NCI-H2171 (cell line): Measurements from ENCODE around the gene TYK2.
"Not testable (repeated sequence)": the region's sequence is repeated elsewhere in the genome, so short reads cannot be mapped to it uniquely, and the experiment has no call there.

Source experiments
- DNase-seq: peaks from one replicate; lab custom pipeline; 2025; lab: John Stamatoyannopoulos, UW

The TYK2 gene

DNA sequence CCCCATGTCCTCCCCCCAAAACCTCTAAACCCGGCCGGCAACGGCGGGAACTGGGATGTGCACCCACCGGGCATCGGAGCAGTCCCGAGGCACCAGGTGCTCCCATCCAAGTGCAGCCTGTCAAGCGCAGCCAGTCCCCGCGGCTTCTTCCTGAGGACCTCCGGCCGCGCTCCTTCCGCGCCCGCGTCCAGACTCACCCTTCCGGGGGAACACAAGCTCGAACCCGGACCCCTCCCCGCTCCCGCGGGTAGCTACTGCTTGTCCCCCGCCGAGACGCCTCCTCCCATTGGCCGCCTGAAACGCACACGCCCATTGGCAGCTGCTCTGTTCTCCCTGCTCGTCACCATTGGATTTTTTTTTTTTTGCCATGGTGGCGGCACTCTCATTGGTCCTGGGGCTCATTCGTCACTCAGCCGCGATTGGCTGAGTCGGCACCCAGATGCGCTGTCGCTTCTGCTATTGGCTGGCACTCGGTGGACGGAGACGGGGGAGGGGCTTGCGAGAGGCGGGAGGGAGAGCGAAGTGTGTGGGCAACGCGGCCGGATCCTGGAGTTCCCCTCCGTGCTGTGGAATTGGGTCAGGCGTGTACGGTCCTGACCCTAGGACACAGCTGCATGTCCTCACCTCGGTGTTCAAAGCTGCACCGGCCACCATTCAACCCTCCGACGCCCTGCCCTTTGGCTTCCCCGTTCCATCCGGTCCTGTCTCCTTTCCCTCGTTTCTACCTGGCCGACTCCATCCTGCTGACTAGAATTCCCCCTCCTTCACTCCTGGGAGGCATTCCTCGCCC lies at the start of gene TYK2:
TYK2 (minus strand) TSS at position 260 of the 790 bp plus-strand sequence. CDS start 2,166 bp downstream, outside the sequence.
- DNase-seq: peak; percentile 95

DNA sequence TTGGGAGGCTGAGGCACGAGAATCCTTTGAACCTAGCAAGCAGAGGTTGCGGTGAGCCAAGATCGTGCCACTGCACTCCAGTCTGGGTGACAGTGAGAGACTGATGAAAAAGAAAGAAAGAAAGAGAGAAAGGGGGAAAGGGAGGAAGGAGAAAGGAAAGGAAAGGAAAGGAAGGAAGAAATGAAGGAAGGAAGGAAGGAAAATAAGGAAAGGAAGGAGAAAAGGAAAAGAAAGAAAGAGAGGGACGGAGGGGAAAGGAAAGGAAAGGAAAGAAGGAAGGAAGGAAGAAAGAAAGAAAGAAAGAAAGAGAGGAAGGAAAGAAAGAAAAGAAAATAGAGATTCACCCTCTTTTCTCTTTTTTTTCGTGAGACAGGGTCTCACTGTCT lies 48.6 kb upstream of the TYK2 start:
- no peak for DNase-seq

DNA sequence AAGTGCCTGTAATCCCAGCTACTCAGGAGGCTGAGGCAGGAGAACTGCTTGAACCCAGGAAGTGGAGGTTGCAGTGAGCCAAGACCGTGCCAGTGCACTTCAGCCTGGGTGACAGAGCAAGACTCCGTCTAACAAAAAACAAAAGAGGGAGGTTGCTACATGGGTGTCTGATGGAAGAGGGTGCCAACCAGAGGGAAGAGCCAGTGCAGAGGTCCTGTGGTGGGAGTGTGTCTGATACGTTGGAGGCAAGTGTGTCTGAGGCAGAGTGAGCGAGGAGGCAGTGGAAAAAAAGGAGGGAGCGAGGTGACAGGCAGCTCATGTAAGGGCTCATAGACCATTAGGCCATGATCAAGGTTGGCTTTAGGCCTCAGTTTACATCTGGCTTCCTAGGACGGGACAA lies 46.8 kb upstream of the TYK2 start:
- no peak for DNase-seq

DNA sequence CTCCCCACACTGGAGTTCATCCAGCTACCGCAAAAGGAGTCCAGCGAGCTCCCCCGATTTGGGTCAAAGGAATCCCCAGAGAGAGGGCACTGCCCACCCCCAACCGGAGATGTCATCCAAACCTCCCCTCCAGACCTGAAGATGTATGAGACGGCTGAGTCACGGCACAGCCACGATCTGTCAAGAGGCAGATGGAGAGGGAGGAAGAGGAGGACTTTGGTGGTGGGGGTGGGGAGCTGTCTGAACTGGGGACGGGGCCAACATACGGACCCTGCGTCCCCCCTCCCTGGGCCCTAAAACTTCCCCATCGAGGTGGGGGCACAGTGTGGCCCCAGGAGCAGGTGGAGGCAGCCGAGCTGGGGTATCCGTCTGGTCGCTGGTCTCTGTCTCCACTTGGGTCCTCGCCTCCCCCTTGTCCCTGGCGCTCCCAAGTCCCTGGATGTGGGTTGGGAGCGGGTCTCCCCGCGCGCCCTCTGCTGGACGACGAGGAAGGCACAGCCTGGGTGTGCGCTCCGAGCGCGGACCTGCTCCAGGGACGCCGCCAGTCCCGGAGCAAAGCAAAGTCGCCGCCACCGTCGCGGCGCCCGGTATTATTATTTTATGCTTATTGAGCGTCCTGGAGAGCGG lies 43.8 kb upstream of the TYK2 start:
- DNase-seq: peak; percentile 63

DNA sequence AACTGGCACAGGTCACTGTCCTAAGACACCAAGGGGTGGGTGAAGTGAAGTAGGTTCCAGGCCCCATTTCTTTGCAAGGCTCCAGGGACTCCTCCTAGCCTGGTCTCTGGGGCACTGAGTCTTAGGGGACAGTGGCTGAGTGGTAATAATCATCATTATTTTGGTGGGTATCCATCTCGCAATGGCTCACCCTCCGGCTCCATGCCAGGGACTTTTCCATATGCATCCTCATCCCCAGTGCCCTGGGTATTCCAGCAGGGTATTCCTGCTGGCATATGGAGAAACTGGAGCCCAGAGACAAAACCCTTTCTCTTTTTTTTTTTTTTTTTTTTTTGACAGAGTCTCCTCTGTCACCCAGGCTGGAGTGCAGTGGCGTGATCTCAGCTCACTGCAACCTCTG lies 42.5 kb upstream of the TYK2 start:
- DNase-seq: no peak

DNA sequence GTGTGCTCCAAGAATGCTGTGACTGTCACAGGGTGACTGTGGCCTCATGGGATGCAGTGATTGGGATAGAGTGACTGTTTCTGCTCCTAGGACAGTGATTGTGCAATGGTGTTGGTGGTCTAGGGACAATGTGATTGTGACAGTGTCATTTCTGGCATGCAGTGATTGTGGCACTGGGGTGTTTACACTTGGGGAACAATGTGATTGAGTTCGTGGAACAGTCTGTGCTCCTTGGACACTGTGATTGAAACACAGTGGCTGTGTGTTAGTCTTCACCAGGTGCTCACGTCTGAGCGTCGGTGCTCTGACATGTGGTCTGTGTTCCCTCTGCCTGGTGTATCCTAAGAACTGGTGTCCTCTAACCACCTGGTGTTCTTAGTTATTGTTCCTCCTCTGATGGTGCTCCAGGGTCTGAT lies 41.7 kb upstream of the TYK2 start:
- no peak for DNase-seq

DNA sequence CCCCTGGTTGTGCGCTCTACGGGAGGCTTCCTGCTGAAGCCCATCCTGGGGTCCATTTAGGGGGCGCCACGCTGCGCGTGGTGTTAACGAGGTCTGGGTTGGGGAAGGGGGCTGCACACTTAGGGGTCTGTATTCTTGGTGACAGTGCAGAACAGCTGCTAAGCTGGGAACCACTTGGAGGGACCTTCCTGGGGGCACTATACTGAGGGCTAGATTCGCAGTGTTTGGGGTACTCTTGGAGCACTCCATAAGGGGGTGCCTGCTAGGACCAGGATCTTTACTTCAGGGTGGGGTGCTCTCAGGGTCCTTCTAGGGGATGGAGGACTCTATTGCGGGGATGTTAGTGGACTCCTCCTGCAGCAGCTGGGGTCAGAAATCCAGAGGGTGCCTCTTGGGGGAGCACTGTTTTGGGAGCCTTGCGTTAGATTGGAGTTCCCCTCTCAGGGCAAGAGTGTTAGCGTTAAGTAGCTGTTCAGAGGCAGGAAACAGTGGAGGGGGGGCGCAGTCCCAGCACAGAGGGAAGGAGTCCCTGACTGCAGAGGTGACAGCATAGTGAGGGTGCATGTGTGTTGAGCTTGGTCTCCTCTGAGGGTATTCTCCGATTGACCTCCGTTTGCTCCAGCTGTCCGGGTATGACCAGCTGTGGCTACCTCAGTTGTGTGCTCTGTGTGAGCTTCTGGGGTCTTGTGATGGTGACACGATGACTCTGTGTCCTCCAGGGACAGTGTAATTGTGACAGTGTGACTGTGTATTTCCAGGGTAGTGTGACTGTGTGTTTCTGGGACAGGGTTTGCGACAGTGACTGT lies 41.1 kb upstream of the TYK2 start:
- DNase-seq: no peak

DNA sequence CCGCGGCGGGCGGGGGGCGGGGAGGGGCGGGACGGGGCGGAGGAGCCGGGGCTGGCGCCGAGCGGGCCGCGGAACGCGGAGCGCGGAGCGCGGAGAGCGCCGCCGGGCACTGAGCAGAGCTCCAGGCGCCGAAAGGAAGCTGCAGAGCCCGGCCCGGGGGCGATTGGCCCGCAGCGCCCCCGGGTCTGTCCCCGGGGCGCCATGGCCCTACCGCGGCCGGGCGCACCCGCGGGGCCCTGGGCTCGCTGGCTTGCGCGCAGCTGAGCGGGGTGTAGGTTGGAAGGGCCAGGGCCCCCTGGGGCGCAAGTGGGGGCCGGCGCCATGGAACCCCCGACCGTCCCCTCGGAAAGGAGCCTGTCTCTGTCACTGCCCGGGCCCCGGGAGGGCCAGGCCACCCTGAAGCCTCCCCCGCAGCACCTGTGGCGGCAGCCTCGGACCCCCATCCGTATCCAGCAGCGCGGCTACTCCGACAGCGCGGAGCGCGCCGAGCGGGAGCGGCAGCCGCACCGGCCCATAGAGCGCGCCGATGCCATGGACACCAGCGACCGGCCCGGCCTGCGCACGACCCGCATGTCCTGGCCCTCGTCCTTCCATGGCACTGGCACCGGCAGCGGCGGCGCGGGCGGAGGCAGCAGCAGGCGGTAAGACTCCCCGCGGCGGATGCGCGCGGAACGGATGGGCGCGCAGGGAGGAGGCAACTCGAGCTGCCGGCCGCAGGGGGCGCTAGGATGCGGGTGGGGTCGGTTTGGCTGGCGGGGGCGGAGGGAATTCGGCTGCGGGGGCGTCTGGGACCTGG lies 40.3 kb upstream of the TYK2 start, which contains the start of gene PDE4A:
PDE4A (plus strand) TSS at position 95 of the 796 bp plus-strand sequence; CDS start at position 322, 227 bp downstream.
- DNase-seq: peak; percentile 67

DNA sequence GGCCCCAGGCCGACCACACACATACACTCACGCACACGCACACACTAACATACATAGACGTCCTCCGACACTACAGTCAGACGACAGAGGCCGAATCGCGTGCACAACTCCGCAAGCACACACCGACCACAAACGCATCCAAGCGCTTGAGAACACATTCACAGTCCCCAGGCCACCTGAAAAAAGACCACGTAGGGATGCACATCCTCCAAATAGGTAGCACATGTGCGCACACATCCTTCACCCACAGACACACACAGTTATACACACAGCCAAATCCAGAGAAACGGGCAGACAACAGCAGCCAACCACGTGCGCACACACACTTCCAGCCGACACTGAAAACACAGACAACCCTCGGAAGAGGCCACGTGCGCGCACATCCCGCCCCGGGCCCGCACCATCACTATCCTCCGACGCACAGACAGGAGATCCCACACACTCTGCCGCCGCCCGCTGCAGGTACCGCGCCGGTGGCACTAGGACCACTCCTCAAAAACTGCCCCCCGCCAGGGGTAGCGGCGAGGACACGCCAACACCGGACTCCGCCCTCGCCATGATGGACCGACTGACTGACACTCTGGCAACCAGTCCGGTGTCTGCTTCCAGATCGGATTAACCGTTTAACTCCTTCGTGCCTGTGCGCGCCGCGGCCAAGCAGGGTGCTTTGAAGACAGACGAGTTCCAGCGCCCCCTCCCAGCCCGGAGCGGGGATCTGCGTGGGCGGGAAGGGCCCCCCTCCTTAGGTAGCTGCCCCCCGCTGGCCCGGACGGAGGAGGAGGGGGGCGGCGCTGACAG lies 39.5 kb upstream of the TYK2 start:
- DNase-seq: peak; percentile 95

DNA sequence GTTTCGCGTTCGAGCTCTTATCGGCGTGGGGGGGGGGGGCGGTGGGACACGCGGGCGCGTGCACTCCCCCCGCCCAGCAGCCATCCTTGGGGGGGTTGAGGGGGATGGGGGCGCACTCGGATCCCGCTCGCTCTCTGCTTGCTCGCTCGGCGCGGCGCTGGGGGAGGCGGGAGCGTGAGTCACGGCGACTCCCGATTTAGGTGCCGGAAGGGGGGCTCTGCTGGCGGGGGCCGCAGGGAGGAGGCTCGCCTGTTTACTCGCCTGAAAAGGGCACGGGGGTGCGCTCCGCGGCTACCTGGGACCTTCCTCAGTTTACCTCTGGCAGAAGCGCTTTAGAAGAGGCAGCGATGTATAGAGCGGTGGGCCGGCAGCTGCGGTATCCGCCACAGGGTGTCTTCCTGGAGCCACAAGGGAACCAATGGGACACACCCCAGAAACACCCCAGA lies 38.9 kb upstream of the TYK2 start:
- peak; percentile 80 for DNase-seq

DNA sequence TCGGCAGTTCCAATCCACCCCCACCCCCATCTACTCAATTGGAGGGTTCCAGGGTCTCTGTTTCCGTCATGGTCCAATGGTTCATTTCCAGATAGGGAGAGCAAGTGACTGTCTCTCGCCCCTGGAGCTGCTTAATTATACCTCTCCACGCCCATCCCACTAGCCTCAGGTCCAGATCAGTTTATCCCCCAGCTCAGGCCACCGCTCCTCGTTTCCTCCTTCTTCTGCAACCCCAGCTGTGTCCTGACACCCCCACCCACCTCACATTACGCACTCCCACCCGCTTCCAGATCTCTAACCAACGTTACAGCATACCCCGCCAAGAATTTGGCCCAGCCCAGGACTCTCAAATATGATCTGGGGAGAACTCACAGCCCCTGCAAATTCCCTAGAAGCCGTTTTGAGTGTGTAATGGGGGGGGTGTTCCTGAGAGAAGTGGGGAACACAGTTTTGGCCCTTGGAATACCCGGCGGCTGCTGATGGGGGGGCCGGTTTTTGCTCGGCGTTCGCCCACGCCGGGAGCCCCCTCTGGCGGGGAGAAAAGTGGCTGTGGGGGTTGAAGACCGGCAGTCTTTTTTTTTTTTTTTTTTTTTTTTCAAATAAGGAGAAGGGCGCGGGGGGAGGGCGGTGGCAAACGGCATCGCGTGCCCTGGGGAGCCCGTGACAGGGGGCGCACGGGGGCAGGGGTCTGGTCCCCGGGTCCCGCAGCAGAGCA lies 38.3 kb upstream of the TYK2 start:
- DNase-seq: peak; percentile 80

DNA sequence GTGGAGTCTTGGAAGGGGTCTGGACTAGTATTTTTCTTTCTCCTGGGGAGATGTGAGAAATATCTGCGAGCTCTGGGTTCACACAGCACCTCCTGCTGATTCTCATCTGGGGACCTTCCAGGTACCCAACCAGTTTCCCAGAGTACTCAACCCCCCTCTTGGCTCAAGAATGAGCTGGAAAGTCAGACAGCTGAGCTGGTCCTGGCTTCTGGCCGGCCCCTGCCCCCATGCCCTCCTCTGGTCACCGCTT lies 37.8 kb upstream of the TYK2 start:
- no peak for DNase-seq

DNA sequence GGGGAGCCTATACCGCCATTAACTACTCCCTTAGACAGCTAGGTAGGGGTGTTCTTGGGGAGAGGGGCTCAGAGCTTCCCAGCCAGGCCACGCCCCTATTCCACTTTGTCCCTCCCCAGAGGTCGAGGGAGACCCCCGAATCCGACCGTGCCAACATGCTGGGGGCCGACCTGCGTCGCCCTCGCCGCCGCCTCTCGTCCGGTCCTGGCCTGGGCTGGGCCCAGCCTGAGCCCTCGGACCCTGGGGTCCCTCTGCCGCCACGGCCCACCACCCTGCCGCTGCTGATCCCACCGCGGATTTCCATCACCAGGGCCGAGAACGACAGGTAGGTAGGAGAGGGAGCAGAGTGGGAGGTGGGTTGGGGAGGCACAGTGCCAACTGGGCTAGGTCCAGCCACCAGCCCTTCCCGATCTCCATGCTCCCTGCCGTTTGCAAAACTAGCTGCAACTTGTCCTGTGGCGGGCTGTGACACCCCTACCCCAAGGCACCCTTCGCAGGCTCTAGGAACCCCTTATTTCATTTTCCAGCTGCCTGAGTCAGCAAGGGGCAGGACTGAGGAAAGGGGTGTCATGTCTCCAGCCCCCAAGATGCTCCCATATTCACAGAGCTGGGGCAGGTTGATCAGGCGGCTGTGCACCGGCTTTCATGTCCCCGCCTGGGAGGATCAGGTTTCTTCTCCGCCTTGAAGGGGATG lies 37.3 kb upstream of the TYK2 start:
- peak; percentile 55 for DNase-seq

DNA sequence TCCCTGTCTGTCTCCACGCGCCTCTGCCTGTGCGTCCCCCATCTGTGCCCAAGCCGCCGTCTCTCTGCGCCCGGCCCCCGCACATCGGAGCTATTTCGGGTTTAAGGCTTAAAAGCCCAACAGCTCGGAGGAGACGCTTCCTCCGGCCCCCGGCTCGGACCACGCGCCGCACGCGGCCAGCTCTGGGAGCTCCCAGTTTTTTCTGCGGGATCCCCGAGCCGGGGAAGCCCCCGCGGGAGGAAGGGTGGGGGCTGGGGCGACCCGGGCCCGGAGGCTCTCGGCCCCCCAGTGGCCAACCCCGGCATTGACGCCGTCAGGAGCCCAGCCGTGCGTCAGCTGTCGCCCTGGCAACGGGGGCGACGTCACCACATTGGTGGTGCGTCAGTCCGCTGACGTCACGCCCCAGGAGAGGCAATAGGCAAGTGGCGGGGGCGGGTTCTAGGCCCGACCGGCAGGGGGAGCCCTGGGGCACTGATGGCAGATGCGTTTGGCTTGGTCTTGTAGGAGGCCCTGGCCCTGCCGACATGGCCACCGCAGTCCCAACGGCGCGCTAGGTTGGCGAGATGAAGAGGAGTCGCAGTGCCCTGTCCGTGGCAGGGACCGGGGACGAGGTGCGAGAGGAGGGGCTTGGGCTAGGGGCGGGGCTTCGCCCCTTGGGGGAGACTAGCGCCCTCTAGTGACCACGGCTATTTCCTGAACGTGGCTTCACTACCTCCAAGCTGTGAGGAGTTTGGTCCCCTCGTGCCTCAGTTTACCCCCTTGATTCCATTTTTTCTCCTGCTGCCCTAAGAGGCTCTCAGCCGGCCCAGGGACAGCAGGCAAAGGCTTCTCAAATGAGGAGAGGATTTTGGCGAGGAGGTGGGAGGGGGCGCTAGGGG lies 36.2 kb upstream of the TYK2 start:
- peak; percentile 90 for DNase-seq

DNA sequence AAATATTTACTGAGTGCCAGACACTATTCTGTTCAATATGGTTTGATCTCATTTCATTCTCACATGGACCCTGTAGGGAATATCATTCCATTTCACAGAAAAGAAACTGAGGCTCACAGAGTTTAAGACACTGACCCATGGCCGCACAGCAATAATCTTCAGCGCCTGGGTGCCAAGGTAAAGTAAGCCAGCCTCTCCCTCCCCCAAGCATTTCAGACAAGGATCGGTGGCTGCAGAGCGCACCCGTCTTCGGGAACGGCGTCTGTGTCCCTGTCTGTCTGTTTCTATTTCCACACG lies 35.7 kb upstream of the TYK2 start:
- no peak for DNase-seq

DNA sequence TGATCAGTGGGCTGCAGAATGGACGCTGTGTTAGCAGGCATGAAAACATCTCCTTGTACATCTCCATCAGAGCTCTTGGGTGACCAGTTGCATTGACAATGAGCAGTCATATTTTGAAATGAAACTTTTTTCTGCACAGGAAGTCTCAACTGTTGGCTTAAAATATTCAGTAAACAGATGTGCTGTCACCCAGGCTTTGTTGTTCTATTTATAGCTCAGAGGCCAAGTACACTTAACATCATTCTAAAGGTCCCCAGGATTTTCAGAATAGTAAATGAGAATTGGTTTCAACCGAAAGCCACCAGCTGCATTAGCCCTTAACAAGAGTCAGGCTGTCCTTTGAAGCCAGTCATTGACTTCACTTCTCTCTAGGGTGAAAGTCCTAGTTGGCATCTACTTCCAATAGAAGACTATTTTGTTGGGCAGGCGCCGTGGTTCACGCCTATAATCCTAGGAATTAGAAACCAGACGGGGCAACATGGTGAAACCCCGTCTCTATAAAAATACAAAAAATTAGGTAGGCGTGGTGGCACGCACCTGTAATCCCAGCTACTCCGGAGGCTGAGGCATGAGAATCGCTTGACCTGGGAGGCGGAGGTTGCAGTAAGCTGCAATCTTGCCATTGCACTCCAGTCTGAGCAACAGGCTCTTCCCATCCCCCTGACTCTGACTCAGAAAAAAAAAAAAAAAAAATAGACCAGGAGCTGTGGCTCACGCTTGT lies 32.0 kb upstream of the TYK2 start:
- no peak for DNase-seq

DNA sequence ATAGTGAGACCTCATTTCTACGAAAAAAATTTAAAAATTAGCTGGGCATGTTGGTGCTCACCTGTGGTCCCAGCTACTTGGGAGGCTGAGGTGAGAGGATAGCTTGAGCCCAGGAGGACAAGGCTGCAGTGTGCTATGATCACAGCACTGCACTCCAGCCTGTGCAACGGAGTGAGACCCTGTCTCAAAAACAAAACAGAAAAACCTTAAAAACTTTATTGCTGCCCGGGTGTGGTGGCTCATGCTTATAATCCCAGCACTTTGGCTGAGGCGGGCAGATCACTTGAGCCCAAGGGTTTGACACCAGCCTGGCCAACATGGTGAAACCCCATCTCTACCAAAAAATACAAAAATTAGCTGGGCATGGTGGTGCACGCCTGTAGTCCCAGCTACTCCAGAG lies 30.9 kb upstream of the TYK2 start:
- not testable (repeated sequence) for DNase-seq

DNA sequence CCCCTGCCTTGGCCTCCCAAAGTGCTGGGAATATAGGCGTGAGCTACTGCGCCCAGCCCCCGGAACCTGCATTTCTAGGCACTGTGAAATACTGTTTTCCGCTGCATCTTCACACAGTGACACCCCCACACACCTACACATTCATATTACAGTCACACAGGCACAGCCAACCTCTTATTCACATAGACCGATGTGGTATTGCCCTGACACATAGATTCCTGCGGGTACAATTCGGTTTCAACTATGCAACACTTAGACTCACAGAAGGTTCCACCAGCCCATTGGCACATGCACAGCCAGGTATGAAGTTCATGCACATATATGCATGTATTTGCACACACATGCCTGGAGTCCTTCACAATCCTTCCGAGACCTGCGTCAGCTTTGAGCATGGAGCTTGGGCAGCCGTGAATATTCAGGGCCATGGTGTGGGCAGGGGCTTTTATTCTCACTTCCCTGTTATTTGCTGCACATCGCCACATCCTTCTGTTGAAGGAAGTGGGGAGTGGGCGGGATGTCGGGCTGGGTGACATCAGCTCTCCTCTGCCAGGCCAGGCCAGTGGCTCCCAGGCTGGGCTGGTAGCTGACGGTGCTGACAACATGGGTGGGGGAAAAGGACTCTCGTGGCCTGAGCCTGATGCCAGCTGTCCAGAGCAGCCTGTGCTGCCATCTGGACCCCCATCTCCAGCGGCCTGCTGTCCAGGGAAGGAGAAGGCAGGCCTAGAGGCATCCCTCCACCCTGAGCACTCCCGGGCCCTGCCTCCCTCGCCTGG lies 28.3 kb upstream of the TYK2 start:
- DNase-seq: no peak
